HUDEP-2 (cell line): ENCODE results near the gene ROBO1.
"Not testable (repeated sequence)": the region's sequence is repeated elsewhere in the genome, so short reads cannot be mapped to it uniquely, and the experiment has no call there.

ENCODE experiments used
- DNase-seq, 76 experiments: peaks; one replicate each; lab custom pipeline; 2025; ENCODE audit not compliant: unreplicated experiment in 76 of 76; lab: John Stamatoyannopoulos, UW

The ROBO1 gene

GRCh38 chr3:78728406-78729145, 1039.2 kb downstream of the ROBO1 start:
- DNase-seq, result no peak

DNA sequence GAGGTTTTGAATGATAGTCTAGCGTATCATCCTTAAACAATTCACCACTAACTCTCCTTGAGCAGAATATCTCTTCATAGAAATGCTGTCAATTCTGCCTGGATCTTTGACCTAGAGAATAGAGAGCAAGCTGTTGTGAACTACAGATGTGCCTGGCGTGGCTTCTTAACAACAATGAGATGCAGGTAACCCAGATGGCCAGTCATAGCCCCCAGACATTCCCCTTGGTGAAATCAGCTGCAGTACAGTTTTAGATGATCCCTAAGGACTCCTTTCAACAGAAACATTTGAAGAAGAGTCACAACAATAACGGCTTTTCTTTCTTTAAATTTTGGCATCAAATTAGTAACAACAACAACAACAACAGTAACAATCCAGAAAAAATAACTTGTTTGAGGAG, 1041.3 kb downstream of the ROBO1 start:
- no peak for DNase-seq

DNA sequence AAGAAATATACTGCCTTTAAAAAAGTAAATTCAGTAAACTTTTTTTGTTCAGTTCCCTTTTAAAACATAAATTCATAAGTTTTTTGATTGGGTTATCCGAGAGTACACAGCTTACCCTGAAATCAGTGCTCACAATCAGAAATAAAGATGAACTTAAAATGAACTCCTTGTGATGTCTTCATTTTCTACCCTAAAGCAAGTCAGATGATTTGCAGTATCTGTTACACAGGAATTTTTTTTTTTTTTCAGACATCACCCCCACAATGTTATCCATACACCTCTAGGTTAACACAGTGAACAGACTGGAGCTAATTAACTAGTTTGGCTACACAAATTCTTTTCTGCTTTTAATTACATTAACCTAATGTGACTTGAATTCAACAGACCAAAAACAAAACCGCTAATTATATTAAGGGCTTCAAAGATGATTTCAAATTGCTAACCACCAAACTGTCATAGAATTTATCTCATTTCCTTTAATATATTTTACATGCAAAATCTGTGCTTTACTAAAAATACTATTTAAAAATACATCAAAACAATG, 1042.0 kb downstream of the ROBO1 start:
- DNase-seq, result no peak

DNA sequence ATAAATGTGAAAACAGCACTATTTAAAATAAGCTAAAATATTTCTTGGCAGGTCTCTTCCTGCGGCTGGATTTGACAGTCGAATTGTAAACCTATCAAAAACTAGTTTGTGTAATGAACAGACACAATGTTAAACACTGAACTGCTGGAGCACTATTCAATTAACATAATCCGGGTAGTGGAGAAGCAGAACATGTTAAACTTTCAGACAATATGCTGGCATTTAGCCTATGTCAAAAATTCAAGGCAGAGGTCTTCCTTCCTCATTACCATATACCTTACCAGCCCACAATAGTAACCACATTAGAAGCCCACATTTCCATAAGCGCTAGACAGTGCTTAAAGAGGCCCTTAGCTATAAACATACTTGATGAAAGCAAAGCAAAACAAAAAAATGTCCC, 1042.9 kb downstream of the ROBO1 start:
- DNase-seq, result no peak

- DNase-seq, result not testable (repeated sequence)
These were observed 1043.4 kb downstream of the ROBO1 start for GRCh38 chr3:78724364-78724763.

DNA sequence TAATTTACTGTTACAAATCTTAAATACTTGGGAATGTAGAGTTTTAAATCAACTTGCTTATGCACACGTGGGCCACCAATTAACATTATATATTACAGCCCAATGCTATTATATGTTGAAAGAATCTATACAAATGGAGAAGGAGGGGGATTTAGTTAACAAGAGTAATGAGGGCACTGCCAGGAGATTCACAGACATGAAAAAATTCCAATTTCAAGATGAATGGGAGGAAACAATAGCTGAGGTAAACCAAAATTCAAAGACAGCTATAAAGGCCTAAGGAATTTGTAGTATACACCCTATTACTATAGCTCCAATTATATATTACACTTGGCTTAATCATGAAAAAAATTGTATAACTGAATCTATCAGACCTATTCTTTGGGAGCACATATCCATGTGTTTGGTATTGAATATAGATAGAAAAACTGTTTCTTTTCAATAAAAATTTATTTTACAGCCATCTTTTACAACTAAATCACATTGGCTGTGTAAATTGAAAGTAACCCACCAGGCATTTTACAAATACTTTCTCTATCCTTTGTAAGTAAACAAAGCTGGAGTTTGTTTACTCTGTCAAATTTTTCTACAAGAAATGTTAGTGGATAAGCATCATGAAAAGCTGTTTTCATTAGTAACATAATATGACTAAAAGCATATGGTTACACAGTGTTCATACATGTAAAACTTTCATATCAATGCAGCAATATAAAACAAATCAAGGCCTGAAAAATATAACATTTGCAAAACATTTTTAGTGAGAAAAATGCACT, 1045.8 kb downstream of the ROBO1 start:
- no peak for DNase-seq

- DNase-seq, result no peak
These were observed 1049.1 kb downstream of the ROBO1 start for GRCh38 chr3:78718707-78719106.

- DNase-seq, result no peak
These were observed 1050.8 kb downstream of the ROBO1 start for GRCh38 chr3:78717041-78717440.

DNA sequence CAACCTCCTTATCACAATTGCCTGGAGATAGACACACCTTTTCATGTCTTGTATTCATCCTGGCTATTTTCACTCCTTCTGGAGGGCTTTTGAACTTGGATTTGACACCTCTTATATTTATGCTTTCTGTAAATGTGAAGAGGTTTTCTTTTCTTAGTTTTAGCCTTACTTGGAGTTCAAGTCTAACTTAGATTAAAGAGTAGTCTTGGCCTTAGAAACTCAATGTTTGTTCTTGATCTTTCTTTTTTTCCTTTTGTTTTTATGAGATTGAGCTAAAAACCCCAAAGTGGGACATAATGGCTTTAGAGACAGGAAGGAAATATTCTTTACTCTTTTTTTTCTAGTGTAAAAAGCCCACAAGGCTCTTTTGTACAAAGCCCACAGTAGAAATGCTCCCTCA, 1054.9 kb downstream of the ROBO1 start:
- no peak for DNase-seq

DNA sequence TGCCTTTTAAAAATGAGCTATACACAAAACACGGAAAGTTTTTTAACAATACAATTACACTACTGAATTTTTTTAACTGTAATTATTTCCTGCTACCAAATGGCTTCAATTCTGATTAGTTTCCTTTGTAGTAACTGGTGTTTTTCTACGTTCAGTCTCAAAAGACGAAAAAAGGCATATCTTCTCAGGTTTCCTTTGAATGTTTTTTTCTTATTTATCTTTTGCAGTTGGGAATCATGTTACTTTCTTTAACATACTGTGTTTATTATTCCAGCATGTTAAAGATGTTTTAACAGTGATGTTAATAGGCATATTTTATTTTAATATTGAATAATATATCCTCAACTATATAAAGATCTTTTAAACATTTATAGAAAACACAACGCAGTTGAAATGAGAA, 1055.5 kb downstream of the ROBO1 start:
- no peak for DNase-seq

GRCh38 chr3:78708565-78709073, 1059.2 kb downstream of the ROBO1 start:
- DNase-seq, result no peak

DNA sequence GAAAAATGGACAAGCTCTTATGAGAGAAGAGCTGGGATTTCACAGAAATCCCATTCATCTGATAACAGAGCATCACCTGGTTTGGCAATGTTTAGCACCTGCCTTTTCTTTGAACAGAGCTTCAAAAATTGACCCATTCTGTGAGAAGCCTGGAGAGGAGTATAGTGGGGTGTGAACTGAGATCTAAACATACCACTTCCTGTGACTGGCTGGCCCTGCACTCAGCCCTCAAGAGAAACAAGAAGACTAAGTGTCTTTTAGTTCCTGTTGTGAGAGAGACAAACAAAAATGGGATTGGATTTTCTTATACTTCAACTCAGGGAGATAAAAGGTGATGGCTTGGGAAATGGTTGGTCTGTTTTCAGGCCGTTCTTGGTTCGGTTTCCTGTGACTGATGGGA, 1060.2 kb downstream of the ROBO1 start:
- no peak for DNase-seq

- no peak for DNase-seq
These were observed 1060.8 kb downstream of the ROBO1 start for GRCh38 chr3:78706906-78707523.

DNA sequence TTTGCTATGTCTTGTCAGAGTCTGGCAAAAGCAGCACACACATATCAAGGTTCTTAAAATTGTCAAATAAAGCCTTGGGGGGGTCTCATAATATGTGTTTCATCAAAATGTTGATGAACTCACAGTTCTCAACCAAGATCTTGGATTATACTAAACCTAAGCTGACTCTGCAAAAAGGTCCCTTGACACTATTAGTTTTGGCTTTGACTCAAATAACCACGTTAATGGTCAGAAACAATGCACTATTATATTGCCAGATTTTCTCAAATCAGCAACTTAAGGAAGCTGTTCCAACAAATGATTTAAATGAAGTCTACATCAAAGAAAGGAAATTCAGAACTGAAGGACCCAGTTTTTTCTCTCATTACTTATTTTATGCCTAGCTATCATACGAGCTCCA, 1063.9 kb downstream of the ROBO1 start:
- no peak for DNase-seq

DNA sequence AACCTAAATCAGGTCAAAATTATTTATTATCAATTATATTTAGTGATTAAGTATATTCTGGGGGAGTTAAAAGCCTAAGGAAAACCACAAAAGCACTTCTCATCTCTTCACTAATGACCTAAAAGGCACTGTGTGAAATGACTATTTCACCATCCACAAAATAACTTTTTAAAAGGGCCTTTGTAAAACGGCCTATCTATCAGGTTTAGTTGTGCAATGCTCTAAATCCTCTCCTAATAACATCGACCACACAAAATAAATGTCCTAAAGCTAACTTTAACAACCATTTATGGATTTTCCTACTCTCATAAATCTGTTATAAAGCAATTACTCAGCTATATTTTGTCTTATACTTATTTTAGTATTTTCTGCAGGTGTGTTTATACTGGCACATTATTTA, 1066.3 kb downstream of the ROBO1 start:
- DNase-seq, result no peak

DNA sequence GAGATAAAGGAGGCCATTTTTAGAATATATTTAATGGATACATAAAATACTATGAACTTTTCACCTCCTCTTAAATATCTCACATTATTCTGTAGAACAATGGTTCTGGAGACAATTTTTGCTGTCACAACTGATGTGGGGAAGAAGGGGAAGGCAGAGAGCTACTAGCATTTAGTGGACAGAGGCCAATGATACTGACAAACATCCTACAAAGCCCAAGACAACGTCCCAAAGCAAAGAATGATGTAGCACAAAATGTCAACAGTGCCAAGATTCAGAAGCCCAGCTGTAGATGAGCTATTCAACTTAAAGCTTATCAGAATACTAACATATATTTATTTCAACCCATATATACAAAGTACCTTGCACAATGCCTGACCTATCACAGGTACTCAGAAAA, 1069.4 kb downstream of the ROBO1 start:
- no peak for DNase-seq

- DNase-seq, result no peak
These were observed 1070.4 kb downstream of the ROBO1 start for GRCh38 chr3:78697426-78697825.

GRCh38 chr3:78690766-78691165, 1077.0 kb downstream of the ROBO1 start:
- DNase-seq, result no peak

GRCh38 chr3:78689378-78689777, 1078.4 kb downstream of the ROBO1 start:
- no peak for DNase-seq

- DNase-seq, result no peak
These were observed 1080.3 kb downstream of the ROBO1 start for GRCh38 chr3:78687520-78687919.

DNA sequence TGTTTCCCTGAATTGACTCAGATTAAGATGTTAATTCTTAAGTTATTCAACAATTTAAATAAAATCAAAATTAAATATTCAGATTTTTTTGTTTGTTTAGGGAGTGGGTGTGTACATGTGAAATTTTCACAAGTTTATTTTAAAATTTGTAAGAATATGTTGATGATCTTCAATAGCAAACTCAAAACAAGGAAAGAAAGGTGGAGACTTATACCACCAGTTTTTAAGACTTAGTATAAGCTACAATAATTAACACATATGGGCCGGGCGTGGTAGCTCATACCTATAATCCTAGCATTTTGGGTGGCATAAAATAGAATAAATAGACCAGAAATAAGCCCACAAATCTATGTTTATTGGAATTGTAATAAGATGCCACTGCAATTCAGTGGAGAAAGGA, 1084.5 kb downstream of the ROBO1 start:
- no peak for DNase-seq
